ENCODE measurements around the gene SORT1. TPM values are rescaled to one million over a fixed set of nuclear protein-coding genes. Genes with fewer than 3 reads are reported as not detected.

Gene SORT1
- total and polyA plus RNA-seq, 4 donors = 39.0 to 135 (median 57.4) TPM

DNA sequence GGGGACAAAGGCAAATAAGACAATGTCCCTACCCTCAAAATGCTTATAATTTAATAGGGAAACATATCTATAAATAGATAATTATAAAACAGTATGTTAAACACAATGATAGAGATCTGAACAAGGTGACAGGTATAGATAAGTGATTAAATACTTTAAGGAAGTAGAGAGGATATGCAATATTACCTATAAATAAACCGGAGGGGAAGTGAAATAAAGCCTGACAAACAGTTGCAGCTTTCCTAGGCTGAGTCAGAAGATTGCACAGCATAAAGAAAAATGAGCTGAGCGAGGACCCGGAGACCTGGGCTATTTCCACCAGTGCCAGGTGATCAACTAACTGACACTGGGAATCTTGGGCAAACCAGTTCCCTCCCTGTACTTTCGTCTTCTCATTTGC is 103.2 kb downstream of the SORT1 start:
- no peak overlapping the region for H3K4me3 ChIP-seq
- no peak overlapping the region for H3K9ac ChIP-seq (ENCODE audit: insufficient read depth in 1 of 2, low read length in 2 of 2)
- DNase-seq (no peak), ATAC-seq (ENCODE audit: insufficient read depth, low FRiP score) (no peak)
- 34 to 52% methylated on average over 4 of the region's 4 CpGs for WGBS, 2 donors
- no peak overlapping the region for H3K27ac ChIP-seq (ENCODE audit: low read depth in 1 of 2, low read length in 1 of 2)
- TF ChIP-seq, protein P1, sequence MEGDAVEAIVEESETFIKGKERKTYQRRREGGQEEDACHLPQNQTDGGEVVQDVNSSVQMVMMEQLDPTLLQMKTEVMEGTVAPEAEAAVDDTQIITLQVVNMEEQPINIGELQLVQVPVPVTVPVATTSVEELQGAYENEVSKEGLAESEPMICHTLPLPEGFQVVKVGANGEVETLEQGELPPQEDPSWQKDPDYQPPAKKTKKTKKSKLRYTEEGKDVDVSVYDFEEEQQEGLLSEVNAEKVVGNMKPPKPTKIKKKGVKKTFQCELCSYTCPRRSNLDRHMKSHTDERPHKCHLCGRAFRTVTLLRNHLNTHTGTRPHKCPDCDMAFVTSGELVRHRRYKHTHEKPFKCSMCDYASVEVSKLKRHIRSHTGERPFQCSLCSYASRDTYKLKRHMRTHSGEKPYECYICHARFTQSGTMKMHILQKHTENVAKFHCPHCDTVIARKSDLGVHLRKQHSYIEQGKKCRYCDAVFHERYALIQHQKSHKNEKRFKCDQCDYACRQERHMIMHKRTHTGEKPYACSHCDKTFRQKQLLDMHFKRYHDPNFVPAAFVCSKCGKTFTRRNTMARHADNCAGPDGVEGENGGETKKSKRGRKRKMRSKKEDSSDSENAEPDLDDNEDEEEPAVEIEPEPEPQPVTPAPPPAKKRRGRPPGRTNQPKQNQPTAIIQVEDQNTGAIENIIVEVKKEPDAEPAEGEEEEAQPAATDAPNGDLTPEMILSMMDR (IDR thresholded peaks at IDR 0.05; ENCODE audit: control extremely low read depth, extremely low read depth) = no peak
- no peaks in the 10 kb centered on the region for H3K27me3 ChIP-seq (ENCODE audit: control insufficient read depth in 3 of 3, insufficient read depth in 3 of 3, low read length in 2 of 3)
- no peaks in the 10 kb centered on the region for H3K36me3 ChIP-seq (ENCODE audit: control insufficient read depth in 4 of 4, insufficient read depth in 4 of 4, low read length in 4 of 4)
- H3K4me1 ChIP-seq (ENCODE audit: control insufficient read depth in 5 of 5, insufficient read depth in 5 of 5, low read length in 5 of 5) = peaks cover 4 to 31% (median 17%) of the 10 kb centered on the region in 5 donors
- no peaks in the 10 kb centered on the region for H3K9me3 ChIP-seq (ENCODE audit: control insufficient read depth in 4 of 4, insufficient read depth in 3 of 4, low read length in 3 of 4)

DNA sequence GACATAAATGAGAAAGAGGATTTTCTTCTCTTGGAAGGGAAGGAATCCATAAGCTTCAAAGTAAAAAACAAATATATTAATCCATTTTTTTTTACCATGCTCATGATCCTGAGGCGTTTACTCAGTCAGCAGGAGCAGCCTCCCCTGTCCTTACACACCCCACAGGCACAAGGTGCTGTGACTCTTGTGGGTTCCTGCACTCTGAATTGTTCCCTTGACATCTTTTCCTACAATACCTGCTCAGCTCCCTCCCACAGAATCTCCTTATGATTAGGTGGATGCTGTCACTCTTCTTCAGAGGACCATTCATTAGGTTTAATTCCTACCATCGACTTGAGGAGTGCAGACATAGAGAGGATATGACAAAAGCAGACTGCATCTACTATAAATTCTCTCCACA is 104.7 kb downstream of the SORT1 start:
- WGBS, 2 donors = 65 to 82% methylated on average over 2 of the region's 2 CpGs
- Histone ChIP-seq H3K27me3 (ENCODE audit: control insufficient read depth in 3 of 3, insufficient read depth in 3 of 3, low read length in 2 of 3) (no peaks in the 10 kb centered on the region), H3K9ac (ENCODE audit: insufficient read depth in 1 of 2, low read length in 2 of 2) (no peak overlapping the region), H3K9me3 (ENCODE audit: control insufficient read depth in 4 of 4, insufficient read depth in 3 of 4, low read length in 3 of 4) (no peaks in the 10 kb centered on the region), H3K27ac (ENCODE audit: low read depth in 1 of 2, low read length in 1 of 2) (no peak overlapping the region), H3K4me1 (ENCODE audit: control insufficient read depth in 5 of 5, insufficient read depth in 5 of 5, low read length in 5 of 5) (peaks cover 0 to 16% (median 4%) of the 10 kb centered on the region in 5 donors), H3K4me3 (no peak overlapping the region), H3K36me3 (ENCODE audit: control insufficient read depth in 4 of 4, insufficient read depth in 4 of 4, low read length in 4 of 4) (no peaks in the 10 kb centered on the region)
- TF ChIP-seq, protein P1 (IDR thresholded peaks at IDR 0.05; ENCODE audit: control extremely low read depth, extremely low read depth) = no peak
- DNase-seq (no peak), ATAC-seq (ENCODE audit: insufficient read depth, low FRiP score) (no peak)

DNA sequence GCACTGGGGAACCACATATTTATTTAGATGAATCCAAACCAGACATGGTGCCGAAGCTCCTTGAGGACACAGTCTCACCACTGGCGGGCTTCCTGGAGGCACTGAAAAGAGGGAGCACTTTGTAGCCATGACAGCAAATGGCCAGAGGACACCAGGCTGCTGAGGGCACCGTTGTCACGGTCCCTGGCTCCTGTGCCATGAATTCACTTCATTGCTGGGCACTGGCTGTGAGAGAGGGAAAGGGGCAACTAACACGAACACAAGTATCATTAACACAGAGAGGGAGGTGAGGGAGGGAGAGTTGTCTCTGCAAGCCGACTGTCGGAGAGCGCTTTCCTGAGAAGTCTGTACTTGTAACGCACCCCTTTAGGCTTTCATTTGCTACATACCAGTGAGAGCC is 105.4 kb downstream of the SORT1 start:
- Histone ChIP-seq H3K4me1 (ENCODE audit: control insufficient read depth in 5 of 5, insufficient read depth in 5 of 5, low read length in 5 of 5) (peaks cover 0 to 10% (median 2%) of the 10 kb centered on the region in 5 donors), H3K9me3 (ENCODE audit: control insufficient read depth in 4 of 4, insufficient read depth in 3 of 4, low read length in 3 of 4) (no peaks in the 10 kb centered on the region), H3K36me3 (ENCODE audit: control insufficient read depth in 4 of 4, insufficient read depth in 4 of 4, low read length in 4 of 4) (no peaks in the 10 kb centered on the region), H3K27ac (ENCODE audit: low read depth in 1 of 2, low read length in 1 of 2) (no peak overlapping the region), H3K27me3 (ENCODE audit: control insufficient read depth in 3 of 3, insufficient read depth in 3 of 3, low read length in 2 of 3) (no peaks in the 10 kb centered on the region), H3K4me3 (no peak overlapping the region), H3K9ac (ENCODE audit: insufficient read depth in 1 of 2, low read length in 2 of 2) (no peak overlapping the region)
- TF ChIP-seq, protein P1 (IDR thresholded peaks at IDR 0.05; ENCODE audit: control extremely low read depth, extremely low read depth) = no peak
- DNase-seq (no peak), ATAC-seq (ENCODE audit: insufficient read depth, low FRiP score) (no peak)
- WGBS, 2 donors = 74 to 90% methylated on average over 9 of the region's 9 CpGs

DNA sequence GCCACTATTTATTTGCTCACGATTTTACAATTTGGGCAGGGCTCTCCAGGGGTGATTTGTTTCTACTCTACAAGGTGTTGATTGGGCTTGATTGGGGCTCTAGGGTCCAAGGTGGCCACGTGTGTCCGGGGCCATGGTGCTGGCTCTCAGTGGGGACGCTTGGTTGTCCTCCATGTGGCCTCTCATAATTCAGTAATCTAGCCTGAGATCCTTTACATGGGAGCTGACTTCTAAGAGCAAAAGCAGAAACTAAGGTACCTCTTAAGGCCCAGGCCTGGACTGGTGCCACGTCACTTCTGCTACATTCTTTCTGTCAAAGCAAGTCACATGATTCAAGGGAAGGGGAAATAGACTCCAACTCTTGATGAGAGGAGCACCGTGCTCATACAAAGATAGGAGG is 106.7 kb downstream of the SORT1 start:
- WGBS, 2 donors = 55 to 59% methylated on average over 6 of the region's 6 CpGs
- TF ChIP-seq, protein P1 (IDR thresholded peaks at IDR 0.05; ENCODE audit: control extremely low read depth, extremely low read depth) = no peak
- H3K36me3 ChIP-seq (ENCODE audit: control insufficient read depth in 4 of 4, insufficient read depth in 4 of 4, low read length in 4 of 4) = no peaks in the 10 kb centered on the region
- H3K4me3 ChIP-seq = no peak overlapping the region
- peaks cover 0 to 10% (median 2%) of the 10 kb centered on the region in 5 donors for H3K4me1 ChIP-seq (ENCODE audit: control insufficient read depth in 5 of 5, insufficient read depth in 5 of 5, low read length in 5 of 5)
- no peaks in the 10 kb centered on the region for H3K27me3 ChIP-seq (ENCODE audit: control insufficient read depth in 3 of 3, insufficient read depth in 3 of 3, low read length in 2 of 3)
- DNase-seq (peak; percentile 39 to 71 (median 44)), ATAC-seq (ENCODE audit: insufficient read depth, low FRiP score) (no peak)
- H3K27ac ChIP-seq (ENCODE audit: low read depth in 1 of 2, low read length in 1 of 2) = peak overlapping the region in 1 of 2 donors; percentile 42
- no peak overlapping the region for H3K9ac ChIP-seq (ENCODE audit: insufficient read depth in 1 of 2, low read length in 2 of 2)
- H3K9me3 ChIP-seq (ENCODE audit: control insufficient read depth in 4 of 4, insufficient read depth in 3 of 4, low read length in 3 of 4) = no peaks in the 10 kb centered on the region
